ENCODE measurements around the gene MCL1. TPM values are rescaled to one million over a fixed set of nuclear protein-coding genes. Genes with fewer than 3 reads are reported as not detected.

The MCL1 gene
- total and polyA plus RNA-seq, 2 donors, result 160 to 225 TPM

GRCh38 chr1:150561254-150561973, 18.0 kb downstream of the MCL1 start:
- H3K27ac ChIP-seq (ENCODE audit: low read depth), result peak overlapping the region; percentile 99
- peak; percentile 94 for DNase-seq (ENCODE audit: extremely low spot score)
- H3K4me3 ChIP-seq (ENCODE audit: low read depth, low read length), result peak overlapping the region; percentile 29
- H3K4me1 ChIP-seq (ENCODE audit: insufficient read depth), result peaks cover 4% of the 10 kb centered on the region
- no peaks in the 10 kb centered on the region for H3K36me3 ChIP-seq (ENCODE audit: insufficient read depth)
- under 1% methylated on average over 32 of the region's 32 CpGs for WGBS

DNA sequence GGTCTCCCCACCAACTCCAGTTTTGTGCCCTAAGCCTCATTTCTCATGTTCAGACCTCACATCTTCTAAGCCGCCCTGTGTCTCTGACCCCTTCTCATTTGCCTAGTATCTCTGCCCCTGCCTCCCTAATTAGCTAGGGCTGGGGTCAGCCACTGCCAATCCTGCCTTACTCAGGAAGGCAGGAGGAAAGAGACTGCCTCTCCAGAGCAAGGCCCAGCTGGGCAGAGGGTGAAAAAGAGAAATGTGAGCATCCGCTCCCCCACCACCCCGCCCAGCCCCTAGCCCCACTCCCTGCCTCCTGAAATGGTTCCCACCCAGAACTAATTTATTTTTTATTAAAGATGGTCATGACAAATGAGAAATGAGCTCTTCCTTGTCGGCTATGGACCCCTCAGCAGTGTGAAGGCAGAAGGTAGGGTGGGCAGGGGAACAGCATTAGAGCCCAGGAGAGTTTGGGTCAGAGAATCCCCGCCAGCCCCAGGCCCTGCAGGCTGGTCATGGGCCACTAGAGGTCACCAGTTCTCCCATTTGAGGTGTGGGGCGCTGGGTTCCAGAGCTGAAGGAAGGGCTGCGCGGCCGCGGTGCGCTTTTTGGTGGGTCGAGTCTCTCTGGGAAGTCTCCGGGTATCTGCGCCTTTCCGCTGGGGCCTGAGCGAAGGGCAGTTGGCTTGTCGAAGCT, 18.7 kb downstream of the MCL1 start:
- WGBS, result 15% methylated on average over 17 of the region's 17 CpGs
- DNase-seq (ENCODE audit: extremely low spot score), result no peak
- H3K4me1 ChIP-seq (ENCODE audit: insufficient read depth), result peaks cover 4% of the 10 kb centered on the region

DNA sequence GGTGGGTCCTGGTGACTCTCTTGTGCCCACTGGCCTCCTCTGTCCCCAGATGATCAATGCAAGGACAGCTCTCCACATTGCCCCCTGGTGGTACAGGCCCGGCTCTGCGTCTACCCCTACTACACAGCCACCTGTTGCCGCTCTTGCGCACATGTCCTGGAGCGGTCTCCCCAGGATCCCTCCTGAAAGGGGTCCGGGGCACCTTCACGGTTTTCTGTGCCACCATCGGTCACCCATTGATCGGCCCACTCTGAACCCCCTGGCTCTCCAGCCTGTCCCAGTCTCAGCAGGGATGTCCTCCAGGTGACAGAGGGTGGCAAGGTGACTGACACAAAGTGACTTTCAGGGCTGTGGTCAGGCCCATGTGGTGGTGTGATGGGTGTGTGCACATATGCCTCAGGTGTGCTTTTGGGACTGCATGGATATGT, 19.4 kb downstream of the MCL1 start:
- WGBS, result 31% methylated on average over 9 of the region's 9 CpGs
- Histone ChIP-seq H3K27ac (ENCODE audit: low read depth) (peak overlapping the region; percentile 63), H3K36me3 (ENCODE audit: insufficient read depth) (peaks cover 2% of the 10 kb centered on the region), H3K4me3 (ENCODE audit: low read depth, low read length) (no peak overlapping the region), H3K4me1 (ENCODE audit: insufficient read depth) (peaks cover 4% of the 10 kb centered on the region)
- no peak for DNase-seq (ENCODE audit: extremely low spot score)

More for the DNA sequence above, 18.7 kb downstream of the MCL1 start:
- peaks cover 2% of the 10 kb centered on the region for H3K36me3 ChIP-seq (ENCODE audit: insufficient read depth)
- peak overlapping the region; percentile 29 for H3K4me3 ChIP-seq (ENCODE audit: low read depth, low read length)
- peak overlapping the region; percentile 99 for H3K27ac ChIP-seq (ENCODE audit: low read depth)

DNA sequence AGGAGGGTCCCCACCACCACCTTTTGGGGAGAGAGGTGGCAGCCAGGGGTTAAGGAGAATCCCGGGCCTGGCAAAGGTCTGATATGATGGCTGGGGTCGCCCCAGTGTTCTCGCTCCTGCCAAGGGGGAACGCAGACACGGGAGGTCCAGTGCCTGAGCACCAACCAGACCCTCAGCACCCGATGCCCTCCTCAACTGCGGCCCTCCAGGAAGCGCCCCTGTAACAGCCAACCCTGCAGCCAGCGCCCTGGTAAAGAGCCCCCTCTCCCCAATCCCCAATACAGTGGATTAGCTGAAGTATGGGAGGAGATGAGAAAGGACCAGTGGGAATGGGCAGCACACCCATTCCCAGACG, 19.8 kb downstream of the MCL1 start:
- WGBS, result 71% methylated on average over 10 of the region's 10 CpGs
- H3K4me1 ChIP-seq (ENCODE audit: insufficient read depth), result peaks cover 4% of the 10 kb centered on the region
- H3K36me3 ChIP-seq (ENCODE audit: insufficient read depth), result peaks cover 2% of the 10 kb centered on the region
- no peak overlapping the region for H3K27ac ChIP-seq (ENCODE audit: low read depth)
- no peak overlapping the region for H3K4me3 ChIP-seq (ENCODE audit: low read depth, low read length)
- no peak for DNase-seq (ENCODE audit: extremely low spot score)

GRCh38 chr1:150558761-150559655, 20.4 kb downstream of the MCL1 start:
- 65% methylated on average over 28 of the region's 28 CpGs for WGBS
- DNase-seq (ENCODE audit: extremely low spot score), result no peak
- no peak overlapping the region for H3K27ac ChIP-seq (ENCODE audit: low read depth)
- no peak overlapping the region for H3K4me3 ChIP-seq (ENCODE audit: low read depth, low read length)
- H3K36me3 ChIP-seq (ENCODE audit: insufficient read depth), result peaks cover 2% of the 10 kb centered on the region
- H3K4me1 ChIP-seq (ENCODE audit: insufficient read depth), result peaks cover 4% of the 10 kb centered on the region

DNA sequence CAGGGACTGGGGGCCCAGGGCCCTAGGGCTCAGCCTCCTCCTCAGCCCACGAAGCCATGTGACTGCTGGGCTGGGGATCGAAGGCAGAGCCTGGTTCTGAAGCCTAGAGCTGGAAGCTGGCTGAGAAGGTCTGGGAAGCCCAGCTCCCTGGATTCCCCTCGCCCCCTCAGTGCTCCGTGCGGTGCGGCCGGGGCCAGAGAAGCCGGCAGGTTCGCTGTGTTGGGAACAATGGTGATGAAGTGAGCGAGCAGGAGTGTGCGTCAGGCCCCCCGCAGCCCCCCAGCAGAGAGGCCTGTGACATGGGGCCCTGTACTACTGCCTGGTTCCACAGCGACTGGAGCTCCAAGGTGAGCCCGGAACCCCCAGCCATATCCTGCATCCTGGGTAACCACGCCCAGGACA, 21.1 kb downstream of the MCL1 start:
- Histone ChIP-seq H3K36me3 (ENCODE audit: insufficient read depth) (peaks cover 2% of the 10 kb centered on the region), H3K4me3 (ENCODE audit: low read depth, low read length) (no peak overlapping the region), H3K27ac (ENCODE audit: low read depth) (no peak overlapping the region), H3K4me1 (ENCODE audit: insufficient read depth) (peaks cover 4% of the 10 kb centered on the region)
- no peak for DNase-seq (ENCODE audit: extremely low spot score)
- 81% methylated on average over 15 of the region's 15 CpGs for WGBS

- 85% methylated on average over 15 of the region's 15 CpGs for WGBS
- Histone ChIP-seq H3K27ac (ENCODE audit: low read depth) (no peak overlapping the region), H3K4me1 (ENCODE audit: insufficient read depth) (peaks cover 4% of the 10 kb centered on the region), H3K4me3 (ENCODE audit: low read depth, low read length) (no peak overlapping the region), H3K36me3 (ENCODE audit: insufficient read depth) (peaks cover 2% of the 10 kb centered on the region)
- no peak for DNase-seq (ENCODE audit: extremely low spot score)
Measured at GRCh38 chr1:150557813-150558212, 21.6 kb downstream of the MCL1 start.

DNA sequence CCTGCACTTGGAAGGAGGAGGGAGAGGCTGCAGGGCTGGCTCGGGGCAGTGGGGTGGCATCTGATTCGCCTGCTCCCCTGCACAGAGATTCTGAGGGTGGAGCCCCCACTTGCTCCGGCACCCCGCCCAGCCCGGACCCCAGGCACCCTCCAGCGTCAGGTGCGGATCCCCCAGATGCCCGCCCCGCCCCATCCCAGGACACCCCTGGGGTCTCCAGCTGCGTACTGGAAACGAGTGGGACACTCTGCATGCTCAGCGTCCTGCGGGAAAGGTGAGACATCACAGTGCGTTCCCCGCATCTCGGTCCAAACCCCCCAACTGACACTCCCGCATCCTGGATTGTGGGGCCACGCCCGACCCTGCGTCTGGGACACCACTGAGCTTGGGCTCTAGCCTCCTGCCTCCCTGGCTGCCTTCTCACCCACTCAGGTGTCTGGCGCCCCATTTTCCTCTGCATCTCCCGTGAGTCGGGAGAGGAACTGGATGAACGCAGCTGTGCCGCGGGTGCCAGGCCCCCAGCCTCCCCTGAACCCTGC, 22.3 kb downstream of the MCL1 start:
- Histone ChIP-seq H3K27ac (ENCODE audit: low read depth) (no peak overlapping the region), H3K36me3 (ENCODE audit: insufficient read depth) (peaks cover 2% of the 10 kb centered on the region), H3K4me1 (ENCODE audit: insufficient read depth) (peaks cover 2% of the 10 kb centered on the region), H3K4me3 (ENCODE audit: low read depth, low read length) (no peak overlapping the region)
- no peak for DNase-seq (ENCODE audit: extremely low spot score)
- 88% methylated on average over 26 of the region's 26 CpGs for WGBS

GRCh38 chr1:150555971-150556865, 23.2 kb downstream of the MCL1 start:
- H3K27ac ChIP-seq (ENCODE audit: low read depth), result no peak overlapping the region
- H3K4me3 ChIP-seq (ENCODE audit: low read depth, low read length), result no peak overlapping the region
- DNase-seq (ENCODE audit: extremely low spot score), result no peak
- H3K4me1 ChIP-seq (ENCODE audit: insufficient read depth), result peaks cover 2% of the 10 kb centered on the region
- peaks cover 2% of the 10 kb centered on the region for H3K36me3 ChIP-seq (ENCODE audit: insufficient read depth)
- 70% methylated on average over 26 of the region's 26 CpGs for WGBS

DNA sequence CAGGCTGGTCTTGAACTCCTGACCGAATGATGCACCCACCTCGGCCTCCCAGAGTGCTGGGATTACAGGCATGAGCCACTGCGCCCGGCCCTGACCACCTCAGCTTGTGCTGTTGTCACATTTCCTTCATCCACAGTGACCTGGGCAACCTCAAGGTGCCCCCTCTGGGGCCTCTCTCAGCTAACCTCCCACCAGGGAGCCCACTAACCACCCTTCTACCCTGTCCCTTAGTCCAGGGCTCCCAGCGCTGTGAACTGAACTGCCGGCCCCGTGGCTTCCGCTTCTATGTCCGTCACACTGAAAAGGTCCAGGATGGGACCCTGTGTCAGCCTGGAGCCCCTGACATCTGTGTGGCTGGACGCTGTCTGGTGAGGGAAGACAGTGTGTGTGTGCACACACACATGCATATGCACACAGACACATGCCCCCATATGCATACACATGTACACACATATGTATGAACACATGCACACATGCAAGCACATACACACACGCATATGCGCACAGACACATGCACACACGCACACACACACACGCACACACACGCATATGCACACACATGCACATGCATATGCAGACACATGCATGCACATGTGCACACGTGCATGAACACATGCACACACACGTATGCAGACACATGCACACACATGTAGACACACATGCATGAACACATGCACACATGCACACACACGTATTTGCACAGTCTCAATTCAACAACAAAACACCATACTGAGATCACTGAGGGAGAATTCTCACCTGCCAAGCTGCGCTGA, 24.0 kb downstream of the MCL1 start:
- Histone ChIP-seq H3K36me3 (ENCODE audit: insufficient read depth) (peaks cover 2% of the 10 kb centered on the region), H3K4me1 (ENCODE audit: insufficient read depth) (peaks cover 2% of the 10 kb centered on the region), H3K27ac (ENCODE audit: low read depth) (no peak overlapping the region), H3K4me3 (ENCODE audit: low read depth, low read length) (no peak overlapping the region)
- no peak for DNase-seq (ENCODE audit: extremely low spot score)
- WGBS, result 87% methylated on average over 19 of the region's 19 CpGs

- H3K4me3 ChIP-seq (ENCODE audit: low read depth, low read length), result no peak overlapping the region
- peaks cover 2% of the 10 kb centered on the region for H3K36me3 ChIP-seq (ENCODE audit: insufficient read depth)
- no peak overlapping the region for H3K27ac ChIP-seq (ENCODE audit: low read depth)
- WGBS, result 90% methylated on average over 8 of the region's 8 CpGs
- no peaks in the 10 kb centered on the region for H3K4me1 ChIP-seq (ENCODE audit: insufficient read depth)
- no peak for DNase-seq (ENCODE audit: extremely low spot score)
Measured at GRCh38 chr1:150554086-150554452, 25.3 kb downstream of the MCL1 start.

GRCh38 chr1:150553392-150554085, 25.9 kb downstream of the MCL1 start:
- Histone ChIP-seq H3K36me3 (ENCODE audit: insufficient read depth) (peaks cover 2% of the 10 kb centered on the region), H3K4me1 (ENCODE audit: insufficient read depth) (no peaks in the 10 kb centered on the region), H3K27ac (ENCODE audit: low read depth) (no peak overlapping the region), H3K4me3 (ENCODE audit: low read depth, low read length) (no peak overlapping the region)
- WGBS, result 86% methylated on average over 23 of the region's 23 CpGs
- no peak for DNase-seq (ENCODE audit: extremely low spot score)

All from urinary bladder (tissue), 4 donors.